ENCODE measurements around the gene CDCP2.

DNA sequence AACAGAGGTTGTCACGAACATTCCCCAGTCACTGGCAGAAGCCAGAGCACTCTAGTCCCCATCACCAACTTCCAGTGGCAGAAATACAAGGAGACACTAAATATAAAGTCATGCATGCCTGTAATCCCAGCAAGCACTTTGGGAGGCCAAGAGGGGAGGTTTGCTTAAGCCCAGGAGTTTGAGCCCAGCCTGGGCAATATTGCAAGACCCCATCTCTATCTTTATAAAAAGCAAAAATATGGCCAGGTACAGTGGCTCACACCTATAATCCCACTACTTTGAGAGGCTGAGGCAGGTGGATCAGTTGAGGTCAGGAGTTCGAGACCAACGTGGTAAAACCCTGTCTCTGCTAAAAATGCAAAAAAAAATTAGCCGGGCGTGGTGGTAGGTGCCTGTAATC is 40.7 kb upstream of the CDCP2 start:
- TF ChIP-seq CTCF (IDR thresholded peaks at IDR 0.05) (no peak), ZFX (IDR thresholded peaks at IDR 0.05; ENCODE audit: borderline replicate concordance) (no peak)

Data from 22Rv1 (cell line).